ENCODE data around the gene CENPH. TPM values are rescaled to one million over a fixed set of nuclear protein-coding genes. Genes with fewer than 3 reads are reported as not detected.
A peak's percentile ranks its signal among the peaks of the same experiment; 100 is the strongest.

The CENPH gene
- total and polyA plus RNA-seq, 2 of the 13 experiments (the other 11 are each of a cell fraction or from before 2014, with no cell fraction given): 11.2 to 28.8 TPM

DNA sequence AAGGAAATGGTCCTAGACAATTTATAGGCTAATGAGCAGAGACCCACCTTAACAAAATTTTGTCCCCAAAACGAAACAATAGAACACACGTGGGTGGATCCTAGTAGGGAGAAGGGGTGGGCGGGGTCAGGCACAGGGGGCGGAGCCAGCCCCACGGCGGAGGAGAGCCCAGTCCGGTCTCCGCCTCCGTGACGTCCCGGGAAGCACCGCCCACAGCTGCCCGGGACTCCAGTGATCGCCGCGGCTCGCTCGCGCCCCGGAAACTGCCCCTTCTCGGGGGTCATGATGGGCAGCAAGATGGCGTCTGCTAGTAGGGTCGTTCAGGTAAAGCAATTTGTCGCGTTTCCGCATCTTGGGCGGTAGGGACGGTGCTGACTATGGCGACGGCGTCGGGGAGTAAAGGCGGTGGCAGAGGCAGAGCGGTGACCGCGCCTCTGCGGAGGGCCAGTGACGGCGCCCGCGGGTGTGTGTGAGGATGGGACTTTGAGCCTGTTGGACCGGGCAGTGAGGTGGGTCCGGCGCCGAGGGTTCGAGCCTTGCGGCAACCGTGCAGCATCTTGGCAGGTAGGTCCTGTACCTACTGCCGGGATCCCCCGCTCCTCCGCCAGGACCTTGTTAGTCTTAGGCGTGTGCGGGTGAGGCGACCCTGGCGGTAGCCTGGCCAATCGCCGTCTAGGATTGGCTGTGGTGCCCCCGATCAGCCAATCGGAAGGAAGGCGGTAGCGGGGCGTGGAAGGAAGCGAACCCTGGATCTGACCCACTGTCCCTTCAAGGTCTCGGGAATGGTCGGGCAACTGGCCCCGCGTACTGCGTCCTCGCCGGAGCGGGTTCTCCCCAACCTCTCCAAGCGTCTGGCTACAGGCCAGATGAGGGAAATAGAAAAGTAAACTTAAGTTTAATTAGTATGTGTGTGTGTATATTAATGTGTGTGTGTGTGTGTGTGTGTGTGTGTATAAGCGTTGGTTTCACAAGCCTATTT is 28.5 kb downstream of the CENPH start (continued):
- TF ChIP-seq, protein P1, sequence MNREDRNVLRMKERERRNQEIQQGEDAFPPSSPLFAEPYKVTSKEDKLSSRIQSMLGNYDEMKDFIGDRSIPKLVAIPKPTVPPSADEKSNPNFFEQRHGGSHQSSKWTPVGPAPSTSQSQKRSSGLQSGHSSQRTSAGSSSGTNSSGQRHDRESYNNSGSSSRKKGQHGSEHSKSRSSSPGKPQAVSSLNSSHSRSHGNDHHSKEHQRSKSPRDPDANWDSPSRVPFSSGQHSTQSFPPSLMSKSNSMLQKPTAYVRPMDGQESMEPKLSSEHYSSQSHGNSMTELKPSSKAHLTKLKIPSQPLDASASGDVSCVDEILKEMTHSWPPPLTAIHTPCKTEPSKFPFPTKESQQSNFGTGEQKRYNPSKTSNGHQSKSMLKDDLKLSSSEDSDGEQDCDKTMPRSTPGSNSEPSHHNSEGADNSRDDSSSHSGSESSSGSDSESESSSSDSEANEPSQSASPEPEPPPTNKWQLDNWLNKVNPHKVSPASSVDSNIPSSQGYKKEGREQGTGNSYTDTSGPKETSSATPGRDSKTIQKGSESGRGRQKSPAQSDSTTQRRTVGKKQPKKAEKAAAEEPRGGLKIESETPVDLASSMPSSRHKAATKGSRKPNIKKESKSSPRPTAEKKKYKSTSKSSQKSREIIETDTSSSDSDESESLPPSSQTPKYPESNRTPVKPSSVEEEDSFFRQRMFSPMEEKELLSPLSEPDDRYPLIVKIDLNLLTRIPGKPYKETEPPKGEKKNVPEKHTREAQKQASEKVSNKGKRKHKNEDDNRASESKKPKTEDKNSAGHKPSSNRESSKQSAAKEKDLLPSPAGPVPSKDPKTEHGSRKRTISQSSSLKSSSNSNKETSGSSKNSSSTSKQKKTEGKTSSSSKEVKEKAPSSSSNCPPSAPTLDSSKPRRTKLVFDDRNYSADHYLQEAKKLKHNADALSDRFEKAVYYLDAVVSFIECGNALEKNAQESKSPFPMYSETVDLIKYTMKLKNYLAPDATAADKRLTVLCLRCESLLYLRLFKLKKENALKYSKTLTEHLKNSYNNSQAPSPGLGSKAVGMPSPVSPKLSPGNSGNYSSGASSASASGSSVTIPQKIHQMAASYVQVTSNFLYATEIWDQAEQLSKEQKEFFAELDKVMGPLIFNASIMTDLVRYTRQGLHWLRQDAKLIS (CRISPR knock-in tag; IDR thresholded peaks at IDR 0.05): no peak
- peak; percentile 73; the same call in 1 of the 2 replicates for TF ChIP-seq ERF (CRISPR knock-in tag; IDR thresholded peaks at IDR 0.05)
- TF ChIP-seq NFE2L1 (CRISPR knock-in tag; IDR thresholded peaks at IDR 0.05; ENCODE audit: borderline replicate concordance): peak; percentile 89; the same call in 1 of the 2 replicates
- TF ChIP-seq, protein P2, sequence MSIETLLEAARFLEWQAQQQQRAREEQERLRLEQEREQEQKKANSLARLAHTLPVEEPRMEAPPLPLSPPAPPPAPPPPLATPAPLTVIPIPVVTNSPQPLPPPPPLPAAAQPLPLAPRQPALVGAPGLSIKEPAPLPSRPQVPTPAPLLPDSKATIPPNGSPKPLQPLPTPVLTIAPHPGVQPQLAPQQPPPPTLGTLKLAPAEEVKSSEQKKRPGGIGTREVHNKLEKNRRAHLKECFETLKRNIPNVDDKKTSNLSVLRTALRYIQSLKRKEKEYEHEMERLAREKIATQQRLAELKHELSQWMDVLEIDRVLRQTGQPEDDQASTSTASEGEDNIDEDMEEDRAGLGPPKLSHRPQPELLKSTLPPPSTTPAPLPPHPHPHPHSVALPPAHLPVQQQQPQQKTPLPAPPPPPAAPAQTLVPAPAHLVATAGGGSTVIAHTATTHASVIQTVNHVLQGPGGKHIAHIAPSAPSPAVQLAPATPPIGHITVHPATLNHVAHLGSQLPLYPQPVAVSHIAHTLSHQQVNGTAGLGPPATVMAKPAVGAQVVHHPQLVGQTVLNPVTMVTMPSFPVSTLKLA (IDR thresholded peaks at IDR 0.05): no peak; the same call in 1 of the 2 replicates
- TF ChIP-seq HOXA5 (CRISPR knock-in tag; IDR thresholded peaks at IDR 0.05): peak; percentile 47
- TF ChIP-seq MZF1 (CRISPR knock-in tag; IDR thresholded peaks at IDR 0.05; ENCODE audit: borderline replicate concordance): no peak
- TF ChIP-seq, protein P3, sequence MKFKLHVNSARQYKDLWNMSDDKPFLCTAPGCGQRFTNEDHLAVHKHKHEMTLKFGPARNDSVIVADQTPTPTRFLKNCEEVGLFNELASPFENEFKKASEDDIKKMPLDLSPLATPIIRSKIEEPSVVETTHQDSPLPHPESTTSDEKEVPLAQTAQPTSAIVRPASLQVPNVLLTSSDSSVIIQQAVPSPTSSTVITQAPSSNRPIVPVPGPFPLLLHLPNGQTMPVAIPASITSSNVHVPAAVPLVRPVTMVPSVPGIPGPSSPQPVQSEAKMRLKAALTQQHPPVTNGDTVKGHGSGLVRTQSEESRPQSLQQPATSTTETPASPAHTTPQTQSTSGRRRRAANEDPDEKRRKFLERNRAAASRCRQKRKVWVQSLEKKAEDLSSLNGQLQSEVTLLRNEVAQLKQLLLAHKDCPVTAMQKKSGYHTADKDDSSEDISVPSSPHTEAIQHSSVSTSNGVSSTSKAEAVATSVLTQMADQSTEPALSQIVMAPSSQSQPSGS (CRISPR knock-in tag; IDR thresholded peaks at IDR 0.05): no peak
- TF ChIP-seq POLR2AphosphoS2 (IDR thresholded peaks at IDR 0.05; ENCODE audit: low read depth, low read length): 0 out of 2 replicates have a peak, but pooled peaks have one; percentile 43
- no peak; a peak in 1 of 4 replicates for TF ChIP-seq EP300 (IDR thresholded peaks at IDR 0.05; ENCODE audit: low read depth in 2 of 2, low read length in 2 of 2)
- TF ChIP-seq EP300 (CRISPR knock-in tag; IDR thresholded peaks at IDR 0.05; ENCODE audit: borderline replicate concordance): peak; percentile 70
- TF ChIP-seq KLF15 (CRISPR knock-in tag; IDR thresholded peaks at IDR 0.05; ENCODE audit: borderline replicate concordance): peak; percentile 74; the same call in 1 of the 2 replicates
- TF ChIP-seq, protein P4, sequence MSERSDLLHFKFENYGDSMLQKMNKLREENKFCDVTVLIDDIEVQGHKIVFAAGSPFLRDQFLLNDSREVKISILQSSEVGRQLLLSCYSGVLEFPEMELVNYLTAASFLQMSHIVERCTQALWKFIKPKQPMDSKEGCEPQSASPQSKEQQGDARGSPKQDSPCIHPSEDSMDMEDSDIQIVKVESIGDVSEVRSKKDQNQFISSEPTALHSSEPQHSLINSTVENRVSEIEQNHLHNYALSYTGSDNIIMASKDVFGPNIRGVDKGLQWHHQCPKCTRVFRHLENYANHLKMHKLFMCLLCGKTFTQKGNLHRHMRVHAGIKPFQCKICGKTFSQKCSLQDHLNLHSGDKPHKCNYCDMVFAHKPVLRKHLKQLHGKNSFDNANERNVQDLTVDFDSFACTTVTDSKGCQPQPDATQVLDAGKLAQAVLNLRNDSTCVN (CRISPR knock-in tag; IDR thresholded peaks at IDR 0.05; ENCODE audit: borderline replicate concordance): no peak; the same call in 1 of the 2 replicates
- TF ChIP-seq YEATS4 (CRISPR knock-in tag; IDR thresholded peaks at IDR 0.05; ENCODE audit: borderline replicate concordance): peak; percentile 96
- peak; percentile 74 for TF ChIP-seq RARA (CRISPR knock-in tag; IDR thresholded peaks at IDR 0.05)
- TF ChIP-seq RXRB (CRISPR knock-in tag; IDR thresholded peaks at IDR 0.05; ENCODE audit: borderline replicate concordance): peak; percentile 49

All from HepG2 (cell line).